Pancreas (tissue), 10 donors: ENCODE results near the gene PCF11. TPM values are rescaled to one million over a fixed set of nuclear protein-coding genes. Genes with fewer than 3 reads are reported as not detected.

ENCODE experiments used
- ATAC-seq, 4 donors: fragments of 200-7000 bp; cut with Tn5 transposase; one replicate each; pipeline versions ENCODE4 v1.8.0 to v1.9.1; 2020; ENCODE audit warnings: mild to moderate bottlenecking in 4 of 4, moderate library complexity in 4 of 4
- DNase-seq, 6 donors: peaks; one replicate each; pipeline ENCODE4 v3.0.0-alpha.2; 2020
- FAIRE-seq: peaks from 2 replicates; lab custom pipeline; 2012; peaks lifted over from hg19 to GRCh38; lab: Jason Lieb, UNC
- H3K27ac ChIP-seq, 4 donors: fragments of 200-600 bp; sonication (generic); 1 replicate in 3 of 4; 2 replicates in 1 of 4; pipeline versions ENCODE4 v1.5.0 to v1.8.0; 2020
- H3K27me3 ChIP-seq, 4 donors: fragments of 200-600 bp; one replicate each; pipeline ENCODE4 v1.8.0; 2021
- H3K36me3 ChIP-seq, 3 donors: fragments of 200-600 bp; sonication (generic) in 1 of 3; one replicate each; pipeline versions ENCODE4 v1.5.0 to v1.8.0; 2020 to 2021
- H3K4me1 ChIP-seq, 3 donors: fragments of 200-600 bp; one replicate each; pipeline ENCODE4 v1.8.0; 2021
- H3K4me3 ChIP-seq, 4 donors: fragments of 200-600 bp; sonication (generic) in 2 of 4; one replicate each; pipeline versions ENCODE4 v1.5.0 to v1.8.0; 2020 to 2021
- H3K9me3 ChIP-seq, 4 donors: fragments of 200-600 bp; one replicate each; pipeline ENCODE4 v1.8.0; 2021
- CTCF ChIP-seq, 4 donors: fragments of 200-600 bp; sonication (generic) in 3 of 4; IDR thresholded peaks; one replicate each; pipeline versions ENCODE4 v1.5.0 to v1.8.0; 2021; ENCODE audit warnings: antibody characterized with exemption in 4 of 4
- WGBS, 2 donors: extraction: QIAGEN DNeasy Blood & Tissue Kit; methylation state at CpG; one replicate each; pipeline ENCODE4 v1.1.7; 2013; 5-methylcytosine and 5-hydroxymethylcytosine counted together
- intact Hi-C, 3 donors: fragments of 100-400 bp; cut with DNase I; formaldehyde crosslinking; loops; one replicate each; pipeline versions ENCODE4 v1.11.1 to v1.14.2; 2022
- polyA plus RNA-seq, 2 donors: library from polyadenylated mRNA; stranded (reverse); fragments of 200-250 nt; gene quantifications; one replicate each; pipeline ENCODE4 v1.2.3, GENCODE V29; 2013
- total RNA-seq, 6 donors: library from RNA; stranded (reverse); fragmentation: NEBNext Ultra II Directional in 4 of 6; extraction: Animal tissue kit (Norgen Biotek cat#: 25700) in 4 of 6; gene quantifications; one replicate each; pipeline versions ENCODE4 v1.2.1 to v1.2.4, GENCODE V29; 2021 to 2023
- donor health status: healthy with polysubstance abuse.
- donor health status: DM: no; HTN: no; CAD: no; lungs with moderate emphysema.
- donor health status: DM: no; HTN: no; CAD: no.
- donor health status: control.
- donor health status: control.
- donor health status: Bipolar disorder and iron deficiency.
- donor health status: DM: yes; HTN: yes; CAD: no.
- donor health status: DM: no; HTN: no; CAD: no.
- donor health status: DM: no; HTN: no; CAD: no.
- donor health status: DM: yes; HTN: yes; CAD: no.

Gene PCF11
- total and polyA plus RNA-seq, 8 donors: 18.4 to 34.3 (median 25.6) TPM

GRCh38 chr11:83116015-83116641 is 40.8 kb upstream of the PCF11 start:
- H3K9me3 ChIP-seq: no peaks in the 10 kb centered on the region
- 79 to 86% methylated on average over 3 of the region's 3 CpGs for WGBS, 2 donors
- no peaks in the 10 kb centered on the region for H3K36me3 ChIP-seq
- intact Hi-C loops: no loop called here
- no peaks in the 10 kb centered on the region for H3K27me3 ChIP-seq
- no peaks in the 10 kb centered on the region for H3K4me1 ChIP-seq
- FAIRE-seq (no peak), DNase-seq (no peak), ATAC-seq (no peak)
- no peak overlapping the region for H3K4me3 ChIP-seq
- no peak for TF ChIP-seq CTCF (IDR thresholded peaks at IDR 0.05)
- no peak overlapping the region for H3K27ac ChIP-seq

- no peaks in the 10 kb centered on the region for H3K27me3 ChIP-seq
- FAIRE-seq (no peak), DNase-seq (no peak), ATAC-seq (no peak)
- H3K9me3 ChIP-seq: no peaks in the 10 kb centered on the region
- H3K36me3 ChIP-seq: no peaks in the 10 kb centered on the region
- H3K27ac ChIP-seq: no peak overlapping the region
- H3K4me3 ChIP-seq: no peak overlapping the region
- H3K4me1 ChIP-seq: no peaks in the 10 kb centered on the region
- intact Hi-C loops: no loop called here
- TF ChIP-seq CTCF (IDR thresholded peaks at IDR 0.05): no peak
Measured at GRCh38 chr11:83118814-83119213, 38.1 kb upstream of the PCF11 start.

GRCh38 chr11:83119216-83119615 is 37.7 kb upstream of the PCF11 start:
- Histone ChIP-seq H3K27me3 (no peaks in the 10 kb centered on the region), H3K36me3 (no peaks in the 10 kb centered on the region), H3K9me3 (no peaks in the 10 kb centered on the region), H3K27ac (no peak overlapping the region), H3K4me1 (no peaks in the 10 kb centered on the region), H3K4me3 (no peak overlapping the region)
- intact Hi-C loops: no loop called here
- DNase-seq (no peak), ATAC-seq (no peak), FAIRE-seq (no peak)
- no peak for TF ChIP-seq CTCF (IDR thresholded peaks at IDR 0.05)
- WGBS, 2 donors: 69 to 73% methylated on average over 3 of the region's 3 CpGs

- Histone ChIP-seq H3K9me3 (no peaks in the 10 kb centered on the region), H3K27ac (no peak overlapping the region), H3K27me3 (no peaks in the 10 kb centered on the region), H3K4me3 (no peak overlapping the region), H3K4me1 (no peaks in the 10 kb centered on the region), H3K36me3 (no peaks in the 10 kb centered on the region)
- intact Hi-C loops: no loop called here
- FAIRE-seq: no peak
- TF ChIP-seq CTCF (IDR thresholded peaks at IDR 0.05): no peak
- no peak for DNase-seq
- no peak for ATAC-seq
Measured at GRCh38 chr11:83120327-83120726, 36.6 kb upstream of the PCF11 start.

GRCh38 chr11:83122050-83122449 is 34.9 kb upstream of the PCF11 start:
- FAIRE-seq: no peak
- intact Hi-C loops: no loop called here
- no peaks in the 10 kb centered on the region for H3K4me1 ChIP-seq
- H3K27me3 ChIP-seq: no peaks in the 10 kb centered on the region
- no peak overlapping the region for H3K27ac ChIP-seq
- H3K4me3 ChIP-seq: no peak overlapping the region
- H3K9me3 ChIP-seq: no peaks in the 10 kb centered on the region
- TF ChIP-seq CTCF (IDR thresholded peaks at IDR 0.05): no peak
- no peaks in the 10 kb centered on the region for H3K36me3 ChIP-seq
- DNase-seq: no peak
- ATAC-seq: no peak
